DMS114 treated with DMSO at 0.1 percent for 48 hours (cell line): ENCODE results near the gene THADA.

Experiments used
- DNase-seq: peaks from one replicate; lab custom pipeline; 2025; ENCODE audit not compliant: unreplicated experiment; lab: John Stamatoyannopoulos, UW

Gene THADA

DNA sequence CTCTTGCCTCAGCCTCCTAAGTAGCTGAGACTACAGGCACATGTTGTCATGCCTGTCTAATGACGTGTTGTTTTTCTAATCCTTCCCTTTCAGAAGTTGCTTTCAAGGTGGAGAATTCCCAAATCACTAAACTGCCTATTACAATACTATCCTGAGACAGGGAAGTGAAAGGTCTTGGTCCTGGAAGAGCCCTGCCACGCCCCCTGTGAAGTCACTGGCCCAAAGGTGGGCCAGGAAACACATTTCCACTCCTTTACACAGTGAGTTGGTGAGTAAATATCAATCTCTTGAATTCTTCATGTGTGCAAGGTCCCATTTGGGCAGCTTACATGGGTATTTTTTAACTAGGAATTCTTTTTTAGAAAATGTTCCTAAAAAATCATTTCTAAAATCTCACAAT is 150.1 kb downstream of the THADA start:
- DNase-seq = no peak

DNA sequence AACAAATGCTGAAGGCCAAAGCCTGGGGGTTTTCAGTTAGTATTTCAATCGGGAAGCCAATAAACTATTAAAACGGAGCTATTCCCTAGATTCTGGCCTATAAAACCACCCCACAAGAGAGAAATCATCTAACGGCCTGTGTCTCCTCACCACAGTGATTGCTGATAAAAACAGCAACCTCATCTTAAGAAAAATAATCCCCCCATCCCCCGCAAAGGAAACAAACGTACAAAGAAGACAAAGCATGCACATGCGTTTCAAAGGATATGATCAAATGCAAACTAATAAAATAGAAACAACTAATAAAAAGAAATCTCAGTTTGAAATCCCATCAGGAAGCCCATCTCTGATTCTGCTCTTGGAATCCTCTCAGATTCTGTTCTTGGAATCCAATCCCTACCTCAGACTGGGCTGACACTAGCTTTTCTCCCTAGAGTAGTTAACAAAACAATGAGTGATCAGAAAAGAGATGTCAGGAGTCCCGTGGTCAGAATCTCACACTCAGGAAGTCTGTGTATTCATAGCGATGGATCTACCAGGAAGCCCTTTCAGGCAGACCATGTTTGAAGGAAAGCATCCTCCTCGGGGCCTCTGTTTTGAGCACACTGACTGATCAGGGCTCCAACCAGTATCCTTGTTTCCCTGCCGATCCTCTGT is 150.7 kb downstream of the THADA start:
- DNase-seq = no peak

DNA sequence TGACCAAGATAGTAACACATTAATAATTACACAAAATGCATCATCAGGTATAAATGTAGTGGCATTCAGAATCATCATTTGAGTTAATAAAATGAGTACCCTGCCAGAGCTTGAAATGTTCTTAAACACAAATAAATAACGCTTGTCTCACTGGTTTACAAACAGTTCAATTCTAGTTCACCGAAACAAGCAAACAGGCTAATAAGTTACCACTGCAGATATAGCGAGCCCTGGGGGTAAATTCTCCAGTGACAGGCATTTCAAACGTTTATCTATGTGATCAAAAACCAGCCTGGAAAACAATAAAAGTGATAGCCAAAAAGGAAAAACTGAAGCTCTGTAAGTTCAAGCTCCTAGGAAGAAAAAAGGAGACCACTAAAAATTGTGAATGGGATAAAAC is 152.6 kb downstream of the THADA start:
- no peak for DNase-seq

DNA sequence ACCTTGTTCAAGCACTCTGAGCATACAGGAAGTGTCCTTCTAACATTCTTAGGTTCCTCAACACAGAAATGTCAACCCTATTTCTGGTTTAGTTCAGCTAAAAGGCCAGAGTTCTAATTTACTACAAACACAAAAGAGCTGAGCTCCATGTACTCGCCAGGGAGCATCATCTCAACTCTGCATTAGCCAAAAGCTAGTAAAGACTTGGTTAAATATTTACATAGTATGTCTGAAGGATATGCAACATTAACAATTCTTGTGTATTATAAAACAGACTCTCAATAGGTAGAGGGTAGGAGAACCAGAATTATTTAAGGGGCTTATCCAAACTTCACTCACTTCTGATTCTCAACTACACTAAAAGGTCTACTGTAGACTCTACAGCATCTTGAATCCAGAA is 154.6 kb downstream of the THADA start:
- no peak for DNase-seq

DNA sequence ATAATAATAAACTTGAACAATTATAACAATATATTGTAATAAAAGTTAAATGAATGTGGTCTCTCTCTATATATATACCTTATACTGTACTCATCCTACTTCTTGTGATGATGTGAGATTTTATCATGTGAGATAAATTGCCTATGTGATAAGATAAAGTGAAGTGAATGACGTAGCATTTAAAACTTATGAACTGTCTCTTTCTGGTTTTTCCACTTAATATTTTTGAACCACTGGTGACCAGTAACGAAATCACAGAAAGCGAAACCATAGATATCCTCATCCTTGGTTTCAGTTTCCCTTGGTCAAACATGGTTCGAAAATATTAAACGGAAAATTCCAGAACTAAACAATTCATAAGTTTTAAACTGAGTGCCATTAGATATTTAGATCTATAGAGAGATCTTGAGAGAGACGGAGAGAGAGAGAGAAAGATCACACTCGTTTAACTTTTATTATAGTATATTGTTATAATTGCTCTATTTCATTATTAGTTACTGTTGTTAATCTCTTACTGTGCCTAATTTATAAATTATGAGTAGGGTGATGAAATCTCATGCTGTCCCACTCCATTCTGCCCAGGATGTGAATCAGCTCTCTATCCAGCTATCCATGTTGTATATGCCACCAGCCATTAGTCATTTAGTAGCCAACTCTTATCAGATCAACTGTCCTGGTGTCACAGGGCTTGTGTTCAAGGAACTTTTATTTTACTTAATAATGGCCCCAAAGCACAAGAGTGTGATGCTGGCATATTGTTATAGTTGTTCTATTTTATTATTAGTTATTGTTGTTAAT is 156.8 kb downstream of the THADA start:
- DNase-seq = no peak

DNA sequence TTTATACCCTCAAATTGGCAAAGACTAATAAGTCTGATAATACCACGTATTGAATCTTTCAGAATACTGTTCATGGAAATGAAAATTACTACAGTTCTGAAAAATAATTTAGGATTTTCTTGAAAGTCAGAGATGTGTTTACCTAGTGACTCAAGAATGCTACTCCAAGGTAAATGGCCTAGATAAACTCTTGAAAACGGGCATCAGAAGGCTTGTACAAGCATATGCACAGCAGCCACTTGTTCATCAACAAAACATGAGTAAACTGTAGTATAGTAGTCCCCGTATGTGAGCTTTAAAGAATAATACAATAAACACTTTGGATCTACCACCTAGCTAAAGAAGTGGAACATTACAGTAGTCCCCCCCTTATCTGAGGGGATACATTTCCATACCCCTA is 157.5 kb downstream of the THADA start:
- DNase-seq = no peak

DNA sequence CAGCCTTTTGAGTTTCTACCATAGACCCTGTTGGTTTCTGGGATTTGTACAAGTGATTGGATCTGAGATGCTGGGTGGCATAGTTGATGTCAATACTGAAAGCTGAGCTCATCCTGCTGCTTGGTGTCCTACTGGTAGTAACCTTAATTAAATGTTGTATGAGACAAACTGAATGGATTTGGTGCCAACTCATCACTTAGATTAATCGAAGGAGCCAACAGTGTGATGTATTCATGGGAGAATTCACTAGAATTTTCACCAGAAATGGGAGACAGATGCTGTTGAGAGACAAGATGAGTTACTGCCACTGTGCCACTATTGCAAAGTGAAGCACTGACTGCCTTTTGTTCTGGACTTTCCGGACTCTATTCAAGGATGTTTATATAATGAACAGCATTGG is 158.5 kb downstream of the THADA start:
- DNase-seq = no peak

DNA sequence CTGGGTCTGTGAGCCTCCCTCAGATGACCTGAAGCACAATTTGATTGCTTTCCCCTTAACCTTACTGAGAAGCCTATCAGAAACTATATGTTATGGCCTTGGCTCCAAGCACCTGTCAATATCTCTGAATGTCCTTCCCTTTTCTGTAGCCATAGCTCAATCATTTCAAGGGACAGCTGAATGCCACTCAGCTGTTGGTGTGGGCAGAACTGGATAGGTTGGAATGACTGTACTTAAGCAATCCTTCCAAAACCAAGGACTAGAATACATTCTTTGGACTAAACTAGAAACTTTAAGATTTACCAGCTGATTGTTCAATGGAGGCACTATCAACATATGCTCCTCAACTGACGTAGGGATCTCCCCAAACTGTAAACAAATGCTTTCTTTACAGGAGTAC is 159.4 kb downstream of the THADA start:
- DNase-seq = no peak

DNA sequence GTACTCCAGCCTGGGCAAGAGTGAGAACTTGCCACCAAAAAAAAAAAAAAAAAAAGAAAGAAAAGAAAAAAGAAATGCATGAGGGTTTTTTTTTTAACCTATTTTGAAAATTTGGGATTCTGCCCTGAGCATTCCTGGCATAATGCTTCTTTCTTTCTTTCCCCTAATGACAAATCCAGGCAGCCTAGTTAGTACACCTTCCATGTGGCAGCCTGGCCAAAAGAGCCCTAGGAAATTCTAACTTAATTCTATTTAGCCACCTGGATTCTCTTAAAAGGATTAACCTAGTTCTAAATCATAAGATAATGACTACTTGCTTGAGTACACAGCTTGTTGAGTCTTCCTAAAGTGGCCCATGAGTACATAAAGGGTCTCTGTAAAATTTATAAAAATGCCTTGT is 160.1 kb downstream of the THADA start:
- DNase-seq = no peak

DNA sequence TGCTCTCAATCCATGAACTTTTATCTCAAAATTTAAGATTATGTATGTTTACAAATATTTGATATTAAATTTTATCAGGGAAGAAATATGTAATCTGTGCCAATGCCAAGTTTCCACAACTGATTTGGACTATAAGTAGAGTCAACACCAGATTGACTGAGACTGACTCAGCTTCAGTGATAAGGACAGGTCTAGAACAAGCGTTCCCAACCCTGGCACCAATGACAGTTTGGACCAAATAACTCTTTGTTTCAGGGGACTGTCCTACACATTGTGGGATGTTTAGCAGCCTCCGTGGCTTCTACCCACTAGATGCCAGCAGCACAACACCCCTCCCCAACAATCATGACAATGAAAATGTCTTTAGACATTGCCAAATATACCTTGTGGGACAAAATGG is 165.3 kb downstream of the THADA start:
- no peak for DNase-seq

DNA sequence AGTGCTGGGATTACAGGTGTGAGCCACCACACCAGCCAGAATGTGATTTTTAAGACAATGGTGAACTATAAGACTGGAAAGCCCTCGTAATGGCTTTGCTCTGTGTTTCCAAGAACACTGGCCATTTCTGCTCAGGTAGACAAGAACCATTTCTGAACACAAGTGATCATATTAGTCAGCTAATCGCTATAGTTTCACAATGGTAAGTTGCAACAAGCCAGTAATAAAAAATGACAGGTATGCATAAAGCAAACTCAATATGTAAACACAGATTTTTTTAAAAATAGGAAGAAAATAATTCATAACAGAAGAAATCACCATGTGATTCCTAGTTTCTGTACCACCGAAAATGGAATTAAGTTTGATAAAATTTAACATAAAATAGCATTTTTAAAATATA is 166.5 kb downstream of the THADA start:
- no peak for DNase-seq

DNA sequence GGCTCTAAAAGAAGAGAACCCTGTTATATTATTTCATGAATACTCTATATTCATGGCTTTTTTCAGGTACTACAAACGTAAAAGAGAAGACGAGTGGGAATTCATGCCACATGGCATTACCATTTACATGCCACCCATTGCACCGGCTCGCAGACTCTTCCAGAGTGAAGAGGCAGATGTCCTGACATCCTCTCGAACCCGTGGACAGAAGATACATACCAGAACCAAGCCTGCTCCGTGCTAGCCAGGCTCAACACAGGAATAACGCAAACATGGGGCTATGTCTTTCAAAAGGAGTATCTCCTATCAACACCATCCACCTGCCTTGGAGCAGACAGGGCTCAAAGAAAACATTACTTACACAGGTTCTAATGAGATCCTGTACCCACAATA is 168.8 kb downstream of the THADA start:
- no peak for DNase-seq

DNA sequence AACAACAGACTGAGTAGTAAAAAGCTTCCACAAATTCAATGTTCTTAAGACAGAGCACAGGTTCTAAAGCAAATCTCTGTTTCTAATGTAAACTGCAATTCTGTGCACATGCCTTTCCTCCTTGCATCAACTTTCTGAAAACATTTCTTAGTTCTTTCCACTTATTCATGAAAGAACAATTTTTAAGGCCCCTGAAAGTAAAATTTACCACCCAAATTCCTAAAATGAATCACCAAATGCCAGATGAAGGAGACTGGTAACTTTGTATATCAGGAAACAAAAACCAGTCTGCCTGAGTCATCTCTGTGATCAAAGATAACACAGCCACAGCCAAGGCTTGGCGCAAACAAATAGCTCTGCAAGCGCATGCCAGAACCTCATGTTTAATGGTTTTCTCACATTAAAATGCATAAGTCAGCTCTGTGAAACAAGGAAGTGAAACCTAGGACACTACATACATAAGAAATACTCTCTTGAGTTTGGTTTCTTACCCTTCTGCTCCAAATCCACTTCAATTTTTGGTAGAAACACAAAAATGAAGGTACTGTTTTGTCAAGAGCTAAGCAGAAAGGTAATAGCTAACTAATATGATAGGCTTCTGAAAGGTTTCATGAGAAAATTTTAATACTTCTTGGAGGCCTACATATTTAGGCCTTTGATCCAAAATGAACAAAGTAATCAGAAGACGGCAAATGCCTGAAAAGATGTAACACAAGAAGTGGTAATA is 169.4 kb downstream of the THADA start:
- DNase-seq = no peak

DNA sequence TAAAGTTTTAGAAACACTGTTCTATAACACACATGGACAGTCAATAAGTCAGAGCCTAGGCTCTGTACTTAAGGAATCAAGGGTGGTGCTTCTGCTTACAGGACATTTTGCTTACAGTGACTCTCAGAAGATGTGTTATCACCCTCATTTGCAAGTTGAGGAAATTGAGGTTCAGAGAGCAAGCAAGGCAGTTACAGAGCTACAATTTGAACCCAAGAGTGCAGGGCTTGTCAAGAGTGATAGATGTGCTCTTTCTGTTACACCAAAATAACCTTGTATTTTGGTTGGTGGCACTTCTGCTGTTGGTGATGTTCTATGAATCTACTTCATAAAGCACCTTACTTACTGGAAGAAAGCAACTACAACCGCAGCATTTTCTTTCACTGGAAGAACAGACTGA is 170.2 kb downstream of the THADA start:
- DNase-seq = no peak

DNA sequence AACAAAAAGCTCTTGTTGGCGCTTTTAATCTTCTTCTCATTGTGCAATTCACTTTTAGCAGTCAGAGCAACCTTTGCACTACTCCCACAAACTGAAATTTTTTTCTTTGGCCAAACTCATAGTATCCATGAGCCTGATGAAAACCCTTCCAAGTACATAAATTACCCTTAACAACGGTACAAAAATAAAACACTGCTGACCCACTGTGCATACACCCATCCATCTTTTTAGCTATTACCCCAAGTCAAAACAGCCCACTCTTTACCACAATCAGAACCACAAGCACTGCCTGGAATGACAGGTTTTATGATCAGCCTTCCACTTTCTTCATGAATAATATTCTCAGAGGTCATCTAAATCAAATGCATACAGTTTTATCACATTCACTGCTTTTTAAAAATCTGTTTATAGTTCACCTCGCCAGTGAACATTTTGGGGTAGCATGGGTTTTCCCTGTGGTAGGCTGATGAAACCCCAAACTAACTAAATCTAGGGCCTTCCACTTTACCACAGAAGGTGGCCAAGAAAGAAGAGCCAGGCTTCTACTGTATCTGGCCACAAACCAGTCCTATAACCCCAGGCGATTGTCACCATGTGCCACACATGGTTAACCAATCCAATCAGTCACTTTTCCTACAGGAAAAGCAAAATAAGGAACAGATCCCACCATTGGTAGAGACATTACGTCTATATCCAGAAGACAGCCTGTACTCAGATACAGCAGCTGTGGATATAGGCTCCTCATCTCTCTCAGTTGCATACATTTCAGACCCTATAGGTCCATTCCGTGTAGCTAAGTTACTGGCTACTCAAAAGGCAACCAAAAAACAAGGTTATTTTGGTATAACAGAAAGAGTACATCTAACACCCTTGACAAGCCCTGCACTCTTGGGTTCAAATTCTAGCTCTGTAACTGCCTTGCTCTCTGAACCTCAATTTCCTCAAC is 171.3 kb downstream of the THADA start:
- DNase-seq = no peak

DNA sequence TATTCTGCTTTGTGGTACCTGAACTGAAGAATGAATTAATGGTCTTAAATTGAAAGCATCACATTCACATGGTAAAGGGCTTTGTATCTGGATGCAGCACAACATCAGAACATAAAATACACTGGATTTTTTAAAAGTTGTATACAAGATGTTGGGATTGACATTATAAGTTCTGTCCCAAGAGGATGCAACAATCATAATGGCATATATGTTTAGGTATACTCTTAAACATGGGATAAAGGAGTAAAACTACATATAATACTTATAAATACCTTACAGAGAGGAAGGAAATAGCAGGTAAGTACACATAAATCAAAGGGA is 171.9 kb downstream of the THADA start:
- no peak for DNase-seq

DNA sequence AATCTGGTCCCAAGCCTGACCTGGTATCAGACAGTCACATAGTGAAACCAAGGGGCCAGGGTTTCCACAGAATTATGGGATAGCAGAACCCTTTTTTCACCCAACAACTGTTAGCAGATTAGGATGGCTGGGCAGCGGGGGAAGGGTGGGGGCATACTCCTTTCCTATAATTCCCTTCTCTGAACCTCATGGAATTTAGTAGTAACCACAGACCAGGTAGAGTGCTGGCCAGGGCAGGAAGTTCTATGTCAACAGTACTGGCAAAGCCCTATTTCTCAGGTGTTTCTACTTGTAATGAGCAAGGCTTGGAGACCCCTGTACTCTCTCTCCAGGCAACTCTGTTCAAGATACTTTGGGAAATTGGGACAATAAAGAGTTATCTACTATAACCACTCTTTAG is 174.6 kb downstream of the THADA start:
- no peak for DNase-seq

DNA sequence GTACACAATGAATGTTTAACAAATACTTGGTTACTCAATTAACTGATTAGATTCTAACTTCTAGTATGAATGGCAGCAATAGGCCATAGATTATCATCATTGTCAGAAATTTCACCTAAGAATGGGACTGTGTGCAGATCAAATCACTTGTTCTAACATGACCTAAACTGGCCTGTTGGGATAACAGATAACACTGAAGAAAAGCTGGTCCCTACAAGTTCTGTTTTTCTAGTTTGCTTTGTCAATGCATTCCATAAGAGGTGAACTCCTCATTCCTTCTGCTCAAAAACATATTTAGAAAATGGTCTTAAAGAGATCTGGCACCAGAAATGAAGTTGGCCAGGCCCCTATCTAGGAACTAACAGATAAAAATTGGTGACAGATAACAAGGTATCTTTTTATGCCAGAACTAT is 175.4 kb downstream of the THADA start:
- no peak for DNase-seq

DNA sequence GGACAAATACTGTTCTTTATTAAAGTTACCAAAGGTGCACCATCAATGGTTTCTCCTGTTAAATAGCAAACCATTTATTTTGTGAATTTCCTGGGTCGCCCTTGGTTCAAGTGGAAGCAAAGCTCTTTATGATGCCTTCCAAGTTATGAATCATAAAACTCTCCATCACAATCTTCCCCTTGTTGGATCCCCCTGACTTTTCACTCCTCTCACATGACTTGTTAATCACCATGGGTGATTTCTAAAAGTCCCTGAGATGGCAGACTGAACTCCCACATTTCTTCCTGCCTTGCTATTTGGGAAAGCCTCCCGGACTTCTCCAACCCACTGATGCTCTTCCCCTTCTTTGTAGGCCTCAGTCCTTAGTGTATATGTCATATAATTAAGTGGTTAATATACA is 176.0 kb downstream of the THADA start:
- no peak for DNase-seq

DNA sequence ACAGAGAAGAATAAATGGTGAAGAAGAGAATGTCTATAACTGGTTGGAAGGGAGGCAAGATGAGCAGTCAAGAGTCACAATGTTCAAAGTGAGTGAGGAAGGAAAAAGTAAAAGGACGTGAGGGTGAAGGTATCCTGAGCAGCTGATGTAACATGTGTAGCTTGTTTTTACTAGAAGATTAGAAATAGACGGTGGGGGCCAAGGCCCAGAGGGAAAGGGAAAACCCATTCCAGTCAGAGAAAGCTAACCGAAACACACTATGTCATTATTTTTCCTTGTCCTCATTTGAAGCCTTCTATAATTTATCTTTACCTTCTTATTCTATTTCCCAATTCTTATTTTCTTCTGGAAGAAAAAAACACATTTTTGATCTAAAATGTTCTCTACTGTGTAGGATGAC is 176.6 kb downstream of the THADA start:
- DNase-seq = no peak

DNA sequence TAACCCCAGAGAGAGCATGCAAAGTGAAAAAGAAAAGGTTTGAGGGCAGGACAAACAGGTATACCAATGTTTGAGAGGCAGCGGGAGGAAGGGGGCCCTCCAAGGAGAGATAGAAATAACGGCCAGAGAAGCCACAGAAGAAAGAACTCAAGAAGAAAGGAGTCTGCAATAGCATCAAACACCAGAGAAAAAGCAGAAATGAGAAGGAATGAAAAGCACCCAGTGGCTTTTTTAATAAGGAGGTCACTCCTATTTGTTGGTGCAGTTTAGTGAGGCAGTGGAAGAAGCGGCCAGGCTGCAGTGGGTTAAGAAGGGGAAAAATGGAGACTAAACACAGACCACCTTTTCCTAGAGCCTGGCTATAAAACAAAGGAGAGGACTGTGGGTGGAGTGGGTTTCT is 177.2 kb downstream of the THADA start:
- DNase-seq = no peak
